Nephron (organoid): ENCODE results near the gene CCNB1.
A peak's percentile ranks its signal among the peaks of the same experiment; 100 is the strongest.
"Not testable (repeated sequence)": the region's sequence is repeated elsewhere in the genome, so short reads cannot be mapped to it uniquely, and the experiment has no call there.

ENCODE experiments used
- H3K27ac Mint-ChIP-seq, 3 experiments: 2 replicates each; pipeline ENCODE4 v1.8.0; 2020; ENCODE audit warnings: mixed read lengths in 3 of 3, mild to moderate bottlenecking in 2 of 3, moderate library complexity in 1 of 3
- H3K27me3 Mint-ChIP-seq: 2 replicates; pipeline ENCODE4 v1.8.0; 2021; ENCODE audit warnings: low read depth, mild to moderate bottlenecking, moderate library complexity, mixed read lengths
- H3K36me3 Mint-ChIP-seq: 2 replicates; pipeline ENCODE4 v1.8.0; 2020; ENCODE audit warnings: low read depth, mixed read lengths
- H3K4me1 Mint-ChIP-seq: 2 replicates; pipeline ENCODE4 v1.8.0; 2020; ENCODE audit warnings: mixed read lengths
- H3K4me3 Mint-ChIP-seq, 3 experiments: 2 replicates each; pipeline ENCODE4 v1.8.0; 2020; ENCODE audit warnings: mild to moderate bottlenecking in 3 of 3, mixed read lengths in 3 of 3, moderate library complexity in 2 of 3
- H3K9me3 Mint-ChIP-seq: 2 replicates; pipeline ENCODE4 v1.8.0; 2020; ENCODE audit warnings: mixed read lengths
- CTCF ChIP-seq, 3 experiments: fragments of 200-600 bp; sonication (generic); IDR thresholded peaks; one replicate each; pipeline ENCODE4 v1.5.0; 2021; ENCODE audit warnings: antibody characterized with exemption in 3 of 3; ENCODE audit not compliant: unreplicated experiment in 3 of 3

The CCNB1 gene

DNA sequence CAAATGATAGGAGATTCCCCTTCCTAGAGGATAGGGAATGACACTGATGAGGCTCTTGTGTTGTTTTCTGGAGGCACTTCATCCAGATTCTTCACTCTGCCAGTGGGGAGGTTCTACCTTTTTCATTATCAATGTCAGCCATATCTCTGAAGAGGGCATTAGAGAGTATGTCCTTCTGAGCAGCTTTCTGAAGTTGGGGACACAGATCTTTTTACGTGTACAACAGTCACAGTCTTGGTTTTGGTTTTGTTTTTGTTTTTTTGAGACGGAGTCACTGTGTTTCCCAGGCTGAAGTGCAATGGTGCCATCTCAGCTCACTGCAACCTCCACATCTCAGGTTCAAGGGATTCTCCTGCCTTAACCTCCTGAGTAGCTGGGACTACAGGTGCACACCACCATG lies 45.1 kb downstream of the CCNB1 start:
- Mint-ChIP-seq H3K36me3 (no peaks in the 10 kb centered on the region), H3K27me3 (no peaks in the 10 kb centered on the region), H3K4me1 (peaks cover 4% of the 10 kb centered on the region), H3K9me3 (no peaks in the 10 kb centered on the region), H3K4me3 (no peak overlapping the region), H3K27ac (no peak overlapping the region)
- TF ChIP-seq CTCF (IDR thresholded peaks at IDR 0.05; ENCODE audit: unreplicated experiment in 3 of 3): no peak

DNA sequence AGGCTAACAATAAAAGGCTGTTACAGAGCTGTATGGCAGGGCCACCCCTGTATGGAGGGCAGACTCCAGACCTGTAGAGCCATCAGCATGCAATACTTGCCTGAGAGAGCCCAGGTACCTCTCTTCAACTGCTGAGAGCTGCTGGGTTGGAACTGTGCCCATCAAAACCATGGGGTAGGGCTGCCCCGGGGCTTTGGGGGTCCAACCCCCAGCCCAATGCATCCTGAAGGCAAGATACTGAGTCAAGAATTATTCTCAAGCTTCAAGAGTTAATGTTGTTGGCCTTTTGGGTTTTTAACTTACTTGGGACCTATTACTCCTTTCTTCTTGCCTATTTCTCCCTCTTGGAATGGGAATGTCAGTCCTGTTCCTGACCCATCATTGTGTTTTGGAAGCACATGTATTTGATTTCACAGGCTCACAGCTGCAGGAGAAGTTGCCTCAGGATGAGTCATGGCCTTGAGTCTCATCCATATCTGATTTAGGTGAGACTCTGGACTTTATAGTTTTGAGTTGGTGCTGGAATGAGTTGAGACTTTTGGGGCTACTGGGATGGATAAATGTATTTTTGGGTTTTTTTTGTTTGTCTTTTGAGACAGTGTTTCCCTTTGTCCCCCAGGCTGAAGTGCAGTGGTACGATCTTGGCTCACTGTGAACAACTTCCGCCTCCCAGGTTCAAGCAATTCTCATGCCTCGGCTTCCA lies 46.7 kb downstream of the CCNB1 start:
- Mint-ChIP-seq H3K4me3 (no peak overlapping the region), H3K9me3 (no peaks in the 10 kb centered on the region), H3K4me1 (peaks cover 14% of the 10 kb centered on the region), H3K36me3 (peaks cover 3% of the 10 kb centered on the region), H3K27me3 (no peaks in the 10 kb centered on the region), H3K27ac (no peak overlapping the region)
- TF ChIP-seq CTCF (IDR thresholded peaks at IDR 0.05; ENCODE audit: unreplicated experiment in 3 of 3): no peak

GRCh38 chr5:69217151-69217511 lies 50.2 kb downstream of the CCNB1 start:
- peak overlapping the region; percentile 96 to 99 (median 98) for H3K4me3 Mint-ChIP-seq
- no peaks in the 10 kb centered on the region for H3K9me3 Mint-ChIP-seq
- H3K27me3 Mint-ChIP-seq: no peaks in the 10 kb centered on the region
- TF ChIP-seq CTCF (IDR thresholded peaks at IDR 0.05; ENCODE audit: unreplicated experiment in 3 of 3): no peak
- H3K4me1 Mint-ChIP-seq: peaks cover 14% of the 10 kb centered on the region
- peaks cover 25% of the 10 kb centered on the region for H3K36me3 Mint-ChIP-seq
- H3K27ac Mint-ChIP-seq: peak overlapping the region; percentile 94 to 97 (median 97)

GRCh38 chr5:69217548-69218526 lies 50.9 kb downstream of the CCNB1 start:
- Mint-ChIP-seq H3K27ac (peak overlapping the region; percentile 94 to 97 (median 97)), H3K36me3 (peaks cover 27% of the 10 kb centered on the region), H3K4me3 (peak overlapping the region; percentile 96 to 99 (median 98)), H3K4me1 (peaks cover 14% of the 10 kb centered on the region), H3K27me3 (no peaks in the 10 kb centered on the region), H3K9me3 (no peaks in the 10 kb centered on the region)
- peak; percentile 34 to 44 (median 42) for TF ChIP-seq CTCF (IDR thresholded peaks at IDR 0.05; ENCODE audit: unreplicated experiment in 3 of 3)

DNA sequence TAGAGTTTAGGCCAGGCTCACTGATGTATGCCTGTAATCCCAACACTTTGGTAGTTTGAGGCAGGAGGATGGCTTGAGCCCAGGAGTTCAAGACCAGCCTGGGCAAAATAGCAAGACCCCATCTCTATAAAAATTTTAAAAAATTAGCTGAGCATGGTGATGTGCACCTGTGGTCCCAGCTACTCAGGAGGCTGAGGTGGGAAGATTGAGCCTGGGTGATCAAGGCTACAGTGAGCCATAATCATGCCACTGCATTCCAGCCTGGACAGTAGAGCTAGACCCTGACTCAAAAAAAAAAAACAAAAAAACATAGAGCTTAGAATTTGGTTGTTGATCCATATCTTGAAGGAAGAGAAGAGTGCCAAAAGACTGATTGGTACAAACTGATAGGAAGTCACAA lies 53.0 kb downstream of the CCNB1 start:
- Mint-ChIP-seq H3K4me1 (peaks cover 14% of the 10 kb centered on the region), H3K4me3 (no peak overlapping the region), H3K9me3 (no peaks in the 10 kb centered on the region), H3K27me3 (no peaks in the 10 kb centered on the region), H3K27ac (peak overlapping the region in 1 of 3 experiments; percentile 63), H3K36me3 (peaks cover 27% of the 10 kb centered on the region)
- no peak for TF ChIP-seq CTCF (IDR thresholded peaks at IDR 0.05; ENCODE audit: unreplicated experiment in 3 of 3)

DNA sequence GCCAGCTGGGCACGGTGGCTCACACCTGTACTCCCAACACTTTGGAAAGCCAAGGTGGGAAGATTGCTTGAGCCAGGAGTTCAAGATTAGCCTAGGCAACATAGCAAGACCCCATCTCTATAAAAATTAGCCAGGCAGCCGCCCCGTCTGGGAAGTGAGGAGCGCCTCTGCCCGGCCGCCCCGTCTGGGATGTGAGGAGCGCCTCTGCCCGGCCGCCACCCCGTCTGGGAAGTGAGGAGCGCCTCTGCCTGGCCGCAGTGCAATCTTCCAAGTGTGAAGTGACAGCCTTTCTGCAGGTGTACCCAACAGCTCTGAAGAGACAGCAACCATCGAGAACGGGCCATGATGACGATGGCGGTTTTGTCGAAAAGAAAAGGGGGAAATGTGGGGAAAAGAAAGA lies 53.4 kb downstream of the CCNB1 start:
- not testable (repeated sequence) for H3K27me3 Mint-ChIP-seq, H3K9me3 Mint-ChIP-seq, H3K4me3 Mint-ChIP-seq
- peak overlapping the region in 1 of 3 experiments; percentile 84 for H3K27ac Mint-ChIP-seq
- H3K36me3 Mint-ChIP-seq: peaks cover 27% of the 10 kb centered on the region
- peaks cover 14% of the 10 kb centered on the region for H3K4me1 Mint-ChIP-seq

GRCh38 chr5:69220833-69221232 lies 53.9 kb downstream of the CCNB1 start:
- H3K27me3 Mint-ChIP-seq, H3K9me3 Mint-ChIP-seq: not testable (repeated sequence)
- H3K27ac Mint-ChIP-seq: peak overlapping the region in 1 of 3 experiments; percentile 84
- H3K36me3 Mint-ChIP-seq: peaks cover 29% of the 10 kb centered on the region
- peaks cover 14% of the 10 kb centered on the region for H3K4me1 Mint-ChIP-seq
- peak overlapping the region in 2 of 3 experiments; percentile 10 to 29 for H3K4me3 Mint-ChIP-seq
